IPS-18c (cell line): Measurements from ENCODE around the gene TSPAN17.

Source experiments
- H3K4me3 ChIP-seq: 2 replicates; pipeline ENCODE4 v1.7.0; 2013; ENCODE audit warnings: low read depth, mild to moderate bottlenecking, low read length, moderate library complexity; ENCODE audit not compliant: insufficient read depth
- H3K9me3 ChIP-seq: one replicate; pipeline ENCODE4 v1.6.1; 2013; ENCODE audit warnings: mild to moderate bottlenecking, low read length, moderate library complexity; ENCODE audit not compliant: control insufficient read depth, insufficient read depth

The TSPAN17 gene

DNA sequence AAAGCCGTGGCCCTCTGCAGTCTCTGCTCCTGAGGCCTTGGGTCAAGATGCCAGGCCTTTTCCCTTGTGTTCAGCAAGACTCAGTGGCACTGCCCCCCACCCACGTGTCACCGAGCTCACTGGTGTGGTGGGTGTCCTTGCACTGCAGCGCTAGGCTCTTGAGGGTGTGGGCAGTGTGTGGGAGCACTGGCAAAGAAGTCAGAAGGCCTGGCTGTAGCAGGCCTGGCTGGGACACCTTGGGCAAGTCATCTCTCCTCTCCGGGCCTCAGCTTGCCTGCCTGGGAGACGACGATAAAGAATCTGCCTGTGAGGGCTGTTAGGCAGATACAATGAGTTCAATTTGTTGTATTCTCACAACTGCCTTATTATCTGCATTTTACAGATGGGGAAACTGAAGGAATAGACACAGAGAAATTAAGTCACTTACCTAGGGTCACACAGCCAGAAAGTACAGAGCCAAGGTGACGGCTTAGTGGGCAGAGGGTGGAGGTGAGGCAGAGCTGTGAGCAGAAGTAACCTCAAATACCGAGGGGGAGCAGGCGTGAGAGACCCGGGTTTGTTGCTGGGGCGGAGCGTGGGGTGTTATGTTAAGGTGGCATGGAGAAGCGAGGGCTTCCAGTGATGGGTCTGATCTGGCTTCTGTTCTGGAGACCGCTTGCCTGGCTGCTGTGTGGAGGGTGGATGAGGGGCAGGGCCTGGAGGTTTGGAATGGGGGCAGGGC, 1.4 kb downstream of the TSPAN17 start:
- H3K4me3 ChIP-seq: peak overlapping the region; percentile 94

DNA sequence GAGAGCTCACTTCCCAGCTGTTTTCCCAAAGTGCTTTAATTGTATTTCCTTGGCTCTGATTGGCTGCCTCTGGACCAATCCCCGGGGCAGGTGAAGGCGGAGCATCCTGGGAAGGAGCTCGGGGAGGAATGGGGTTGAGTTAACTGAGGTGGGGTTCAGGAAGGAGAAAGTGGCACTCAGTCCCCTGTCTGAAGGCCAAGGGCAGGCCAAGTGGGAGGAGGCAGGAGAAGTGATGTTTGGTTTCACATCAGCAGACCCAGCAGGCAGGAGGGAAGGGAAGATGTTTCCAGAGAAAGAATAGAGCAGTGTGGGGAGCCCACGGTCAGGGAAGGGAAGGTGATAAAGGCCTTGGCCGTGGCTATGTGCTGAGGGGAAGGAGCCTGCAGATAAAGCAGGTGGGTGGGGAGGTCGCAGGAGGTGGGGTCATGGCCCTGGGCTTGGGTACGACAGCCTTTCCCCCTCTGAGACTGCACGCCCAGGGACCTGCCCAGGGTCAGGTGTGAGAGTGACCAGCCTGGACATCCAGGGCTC, 3.1 kb downstream of the TSPAN17 start:
- peaks cover 2% of the 10 kb centered on the region for H3K9me3 ChIP-seq
- H3K4me3 ChIP-seq: no peak overlapping the region

More for the DNA sequence above, 1.4 kb downstream of the TSPAN17 start:
- H3K9me3 ChIP-seq: peaks cover 2% of the 10 kb centered on the region

DNA sequence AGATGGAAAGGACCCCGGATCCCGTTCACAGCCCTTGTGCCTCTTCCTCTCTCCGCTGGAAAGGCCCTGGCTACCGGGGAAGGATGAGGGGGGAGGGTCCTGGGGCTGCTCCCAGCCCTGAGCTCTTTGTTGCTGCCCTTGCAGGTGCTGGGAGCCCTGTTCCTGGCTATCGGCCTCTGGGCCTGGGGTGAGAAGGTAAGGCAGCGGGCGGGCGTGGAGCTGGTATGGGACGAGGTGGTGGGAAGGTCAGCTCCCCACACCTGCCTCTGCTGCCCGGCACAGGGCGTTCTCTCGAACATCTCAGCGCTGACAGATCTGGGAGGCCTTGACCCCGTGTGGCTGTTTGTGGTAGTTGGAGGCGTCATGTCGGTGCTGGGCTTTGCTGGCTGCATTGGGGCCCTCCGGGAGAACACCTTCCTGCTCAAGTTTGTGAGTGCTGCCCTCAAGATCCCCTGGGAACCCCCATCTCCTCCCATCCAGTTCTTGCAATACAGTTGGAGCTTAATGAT, 4.2 kb downstream of the TSPAN17 start:
- peaks cover 4% of the 10 kb centered on the region for H3K9me3 ChIP-seq
- no peak overlapping the region for H3K4me3 ChIP-seq

DNA sequence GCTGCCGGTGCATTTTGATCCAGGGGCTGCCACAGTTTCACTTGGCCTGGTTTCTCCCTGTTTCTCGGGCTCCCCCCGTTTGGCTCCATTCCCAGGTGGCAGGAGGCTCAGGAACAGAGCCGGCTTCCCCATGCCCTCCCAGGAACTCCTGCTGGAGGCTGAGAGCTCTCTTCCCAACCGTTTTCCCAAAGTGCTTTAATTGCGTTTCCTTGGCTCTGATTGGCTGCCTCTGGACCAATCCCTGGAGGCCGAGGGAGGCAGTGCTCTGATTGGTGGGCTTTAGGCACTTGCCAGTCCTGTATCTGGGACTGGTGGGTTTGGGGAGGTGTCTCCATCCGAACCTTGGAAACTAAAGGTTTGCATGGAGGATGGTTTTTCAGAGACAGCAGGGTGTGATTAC, 4.9 kb downstream of the TSPAN17 start:
- peaks cover 5% of the 10 kb centered on the region for H3K9me3 ChIP-seq
- no peak overlapping the region for H3K4me3 ChIP-seq

DNA sequence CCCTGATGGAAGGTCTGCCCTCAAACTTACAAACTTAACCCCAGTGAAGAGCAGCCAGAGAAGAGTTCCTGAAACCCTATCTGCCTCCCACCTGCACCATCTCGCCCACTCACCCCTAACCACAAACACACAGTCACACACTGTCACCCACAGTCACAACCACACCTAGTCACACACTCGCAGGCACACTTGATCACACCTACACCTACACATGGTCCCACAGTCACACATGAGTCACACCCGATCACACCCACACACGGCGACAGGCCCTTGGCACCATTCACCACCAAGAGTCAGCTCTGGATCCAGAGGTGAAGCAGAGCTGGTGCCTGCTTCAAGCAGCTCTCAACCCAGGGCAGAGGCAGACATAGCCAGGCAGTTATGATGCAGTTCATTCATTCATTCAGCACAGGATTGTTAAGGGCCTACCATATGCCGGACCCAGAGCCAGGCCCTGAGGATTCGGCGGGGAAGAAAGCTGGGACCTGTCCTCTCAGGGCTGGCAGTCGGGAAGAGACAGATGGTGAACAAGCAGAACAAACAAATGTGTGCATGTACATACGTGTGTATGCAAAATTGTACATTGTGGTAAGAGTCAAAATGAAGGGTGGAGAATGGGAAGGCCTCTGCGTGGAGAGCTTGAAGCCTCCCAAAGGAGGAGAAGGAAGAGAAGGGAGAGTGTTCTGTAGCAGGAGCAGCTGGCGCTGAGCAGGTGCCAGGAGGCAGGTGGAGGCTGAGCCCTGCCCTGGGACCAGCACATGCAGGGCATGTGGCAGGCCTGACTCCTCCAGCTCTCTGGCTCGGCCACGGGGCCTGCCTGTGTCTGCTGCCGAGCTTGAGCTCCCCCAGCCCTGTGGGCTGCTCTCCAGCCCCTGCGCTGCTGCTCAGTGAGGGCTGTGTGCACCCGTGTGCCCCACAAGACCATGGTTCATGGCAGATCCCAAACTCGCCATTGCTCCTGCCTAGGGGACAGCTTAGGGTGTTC, 6.4 kb downstream of the TSPAN17 start:
- H3K9me3 ChIP-seq: peaks cover 5% of the 10 kb centered on the region
- no peak overlapping the region for H3K4me3 ChIP-seq

DNA sequence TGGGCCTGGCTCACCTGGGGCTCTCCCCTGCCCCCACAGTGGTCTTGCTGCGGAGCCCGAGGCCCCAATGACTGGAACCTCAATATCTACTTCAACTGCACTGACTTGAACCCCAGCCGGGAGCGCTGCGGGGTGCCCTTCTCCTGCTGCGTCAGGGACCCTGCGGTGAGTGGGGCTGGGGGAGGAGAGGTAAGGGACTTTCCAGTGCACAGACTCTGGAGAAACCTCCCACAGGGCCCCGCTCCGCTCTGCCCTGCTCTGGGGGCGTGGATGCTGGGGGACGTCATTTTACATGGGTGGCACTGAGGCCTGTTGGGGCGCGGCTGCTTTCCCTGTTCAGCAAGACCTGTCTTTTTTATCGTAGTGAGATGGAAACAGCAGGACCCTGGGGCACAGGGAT, 7.6 kb downstream of the TSPAN17 start:
- Histone ChIP-seq H3K9me3 (peaks cover 5% of the 10 kb centered on the region), H3K4me3 (no peak overlapping the region)

DNA sequence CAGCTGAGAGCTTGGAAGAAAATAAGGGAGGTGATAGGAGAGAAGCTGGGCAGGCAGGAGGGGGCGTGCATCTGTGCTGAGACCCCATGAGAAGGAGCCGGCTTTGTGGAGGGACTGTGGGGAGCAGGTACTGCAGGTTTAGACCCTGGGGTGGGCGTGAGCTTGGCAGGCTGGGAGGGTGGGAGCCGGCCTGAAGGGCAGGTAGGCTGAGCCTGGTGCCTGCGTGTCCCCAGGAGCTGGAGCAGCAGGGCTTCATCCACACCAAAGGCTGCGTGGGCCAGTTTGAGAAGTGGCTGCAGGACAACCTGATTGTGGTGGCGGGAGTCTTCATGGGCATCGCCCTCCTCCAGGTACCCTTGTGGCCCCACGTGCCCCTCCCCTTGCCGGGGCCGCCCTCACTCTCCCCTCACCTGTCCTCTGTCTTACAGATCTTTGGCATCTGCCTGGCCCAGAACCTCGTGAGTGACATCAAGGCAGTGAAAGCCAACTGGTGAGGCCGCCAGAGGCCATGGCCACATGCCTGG, 9.2 kb downstream of the TSPAN17 start:
- Histone ChIP-seq H3K4me3 (no peak overlapping the region), H3K9me3 (peaks cover 5% of the 10 kb centered on the region)

DNA sequence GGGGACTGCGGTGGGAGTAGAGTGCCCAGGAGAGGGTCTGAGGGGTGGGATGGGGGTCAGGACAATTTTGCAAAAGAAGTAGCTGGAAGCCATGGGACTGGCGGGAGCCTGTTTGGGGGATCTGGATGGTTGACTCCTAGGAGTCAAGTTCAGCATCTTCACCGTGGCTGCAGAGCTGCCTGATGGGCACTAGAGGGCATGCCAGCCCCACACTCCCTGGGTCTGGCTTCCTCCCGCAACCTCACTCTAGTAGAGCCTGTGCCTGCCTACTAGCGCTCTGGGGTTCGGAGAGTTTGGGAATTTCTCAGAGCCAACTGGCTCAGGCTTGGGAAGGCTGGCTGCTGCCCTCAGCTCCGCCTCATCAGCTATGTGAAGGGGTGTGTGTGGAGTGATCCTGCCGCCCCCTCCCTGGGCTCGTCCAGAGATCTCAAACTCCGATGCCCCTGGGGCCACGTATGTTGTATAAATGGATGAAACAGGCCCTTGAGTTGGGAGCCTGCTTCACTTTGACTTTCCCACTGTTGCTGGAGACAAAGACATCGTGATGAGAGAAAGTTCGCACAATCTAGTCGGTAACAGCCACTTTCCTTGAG, 10.8 kb downstream of the TSPAN17 start:
- H3K9me3 ChIP-seq: peaks cover 5% of the 10 kb centered on the region
- H3K4me3 ChIP-seq: no peak overlapping the region

DNA sequence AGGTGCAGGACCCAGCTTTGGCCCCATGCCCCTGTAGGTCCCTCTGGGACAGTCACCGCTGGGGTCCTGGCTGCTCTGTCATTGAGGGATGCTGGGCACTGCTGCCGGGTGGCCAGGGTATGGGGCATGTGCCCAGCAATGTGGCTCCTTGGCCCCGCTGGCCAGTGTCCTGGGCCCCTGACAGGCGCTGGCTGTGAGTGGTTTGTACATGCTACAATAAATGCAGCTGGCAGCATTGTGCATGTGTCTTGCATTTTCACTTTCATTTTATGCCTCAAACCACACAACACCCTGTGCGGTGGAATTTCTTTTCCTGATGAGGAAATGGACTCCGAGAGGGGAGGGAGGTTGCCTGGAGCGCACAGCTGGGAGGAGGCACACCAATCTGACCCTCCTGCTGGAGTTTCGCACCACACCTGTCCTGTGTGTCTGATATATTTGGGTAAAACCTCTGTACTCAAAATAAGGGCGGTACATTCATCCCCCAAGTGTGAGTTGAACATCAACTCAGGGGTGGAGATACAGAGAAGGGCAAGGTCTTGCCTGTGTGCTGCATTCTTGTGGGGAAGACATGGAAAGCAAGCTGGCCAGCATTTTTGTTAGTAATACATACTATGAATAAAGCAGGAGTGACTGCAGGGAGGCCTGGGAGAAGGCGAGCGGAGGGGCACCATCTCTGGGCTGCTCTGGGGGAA, 11.7 kb downstream of the TSPAN17 start:
- Histone ChIP-seq H3K4me3 (no peak overlapping the region), H3K9me3 (peaks cover 5% of the 10 kb centered on the region)

DNA sequence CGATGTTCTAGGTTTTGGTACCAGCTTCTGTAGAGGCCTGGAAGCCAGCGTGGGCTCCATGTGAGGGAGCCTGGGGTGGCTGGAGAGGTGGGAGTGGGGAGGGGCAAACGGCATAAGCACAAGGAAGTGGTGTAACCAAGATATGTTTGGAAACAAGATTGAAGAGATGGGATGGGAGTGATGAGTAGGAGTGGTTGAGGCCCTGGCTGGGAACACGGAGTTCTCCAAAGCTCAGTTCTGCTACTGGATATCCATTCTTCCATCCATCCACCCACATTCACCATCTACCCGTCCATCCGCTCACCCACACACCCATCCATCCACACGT, 12.2 kb downstream of the TSPAN17 start:
- peaks cover 5% of the 10 kb centered on the region for H3K9me3 ChIP-seq
- H3K4me3 ChIP-seq: no peak overlapping the region

DNA sequence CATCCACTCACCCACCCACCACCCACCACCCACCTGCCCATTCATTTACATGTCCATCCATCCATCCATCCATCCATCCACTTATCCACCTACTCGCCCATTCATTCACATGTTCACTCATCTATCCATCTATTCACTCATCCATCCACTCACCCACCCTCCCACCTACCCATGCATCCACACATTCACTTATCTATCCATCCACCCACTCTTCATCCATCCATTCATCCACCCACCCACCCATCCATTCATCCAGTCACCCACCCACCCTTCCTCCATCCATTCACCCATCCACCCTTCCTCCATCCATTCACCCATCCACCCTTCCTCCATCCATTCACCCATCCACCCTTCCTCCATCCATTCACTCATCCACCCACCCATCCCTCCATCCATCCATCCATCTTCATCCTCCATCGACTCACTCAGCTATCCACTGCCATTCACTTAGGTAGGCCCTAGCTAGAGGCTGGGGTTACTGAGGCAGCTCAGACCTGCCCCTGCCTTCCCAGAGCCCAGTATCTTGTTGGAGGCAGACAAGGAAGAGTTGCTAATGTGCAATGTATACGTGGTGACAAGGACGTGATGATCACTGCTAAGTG, 12.7 kb downstream of the TSPAN17 start:
- peaks cover 5% of the 10 kb centered on the region for H3K9me3 ChIP-seq
- H3K4me3 ChIP-seq: no peak overlapping the region

DNA sequence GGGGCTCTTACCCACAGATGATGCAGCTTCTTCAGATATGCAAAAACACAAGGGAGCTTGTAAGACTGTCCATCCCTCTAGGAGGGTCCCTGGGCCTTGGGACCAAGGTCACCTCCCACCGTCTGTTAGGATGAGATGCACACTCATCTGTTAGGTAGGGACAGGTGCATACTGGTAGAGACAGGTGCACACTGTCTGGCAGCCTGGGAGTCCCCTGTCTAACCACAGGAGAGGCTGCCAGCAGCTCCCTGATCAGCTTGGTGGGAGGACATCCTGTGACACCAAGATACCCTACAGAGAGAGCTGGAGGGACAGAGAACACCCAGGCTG, 13.2 kb downstream of the TSPAN17 start:
- peaks cover 5% of the 10 kb centered on the region for H3K9me3 ChIP-seq

DNA sequence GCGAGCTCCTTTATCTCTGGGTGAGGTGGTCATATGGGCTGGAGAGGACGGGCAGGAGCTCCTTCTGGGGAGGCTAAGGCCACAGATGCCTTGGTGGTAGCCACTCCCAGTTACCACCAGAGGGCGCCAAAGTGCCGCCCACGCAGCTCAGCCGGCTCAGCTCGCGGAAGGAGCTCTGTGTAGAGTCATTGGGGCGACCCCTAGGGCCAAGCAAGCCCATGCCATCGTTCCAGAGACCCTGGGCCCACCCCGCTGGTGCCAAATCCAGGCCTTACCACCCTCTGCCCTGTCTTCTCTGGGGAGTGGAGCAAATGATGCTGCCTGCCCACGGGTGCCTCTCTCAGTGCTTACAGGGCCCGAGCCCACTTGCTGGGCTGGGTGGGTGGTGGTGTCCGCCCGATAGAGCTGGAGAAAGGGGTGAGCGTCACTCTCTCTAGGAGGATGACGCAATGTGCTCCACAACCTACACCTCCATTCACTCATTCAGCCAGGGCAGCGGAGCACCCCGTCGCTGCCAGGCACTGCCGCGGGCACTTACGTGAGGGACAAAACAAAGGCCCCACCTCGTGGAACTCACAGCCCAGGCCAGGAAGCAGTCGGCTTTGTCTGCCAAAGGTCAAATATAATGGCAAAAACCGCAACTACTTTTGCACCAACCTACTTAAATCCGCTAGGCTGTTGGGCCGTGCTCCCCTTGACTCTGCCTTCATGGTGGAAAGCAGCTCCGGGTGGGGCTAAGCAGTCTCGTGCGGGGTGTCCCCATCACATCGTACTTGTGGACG, 13.8 kb downstream of the TSPAN17 start:
- H3K4me3 ChIP-seq: no peak overlapping the region
- H3K9me3 ChIP-seq: peaks cover 5% of the 10 kb centered on the region

More for the DNA sequence above, 13.2 kb downstream of the TSPAN17 start:
- H3K4me3 ChIP-seq: no peak overlapping the region

DNA sequence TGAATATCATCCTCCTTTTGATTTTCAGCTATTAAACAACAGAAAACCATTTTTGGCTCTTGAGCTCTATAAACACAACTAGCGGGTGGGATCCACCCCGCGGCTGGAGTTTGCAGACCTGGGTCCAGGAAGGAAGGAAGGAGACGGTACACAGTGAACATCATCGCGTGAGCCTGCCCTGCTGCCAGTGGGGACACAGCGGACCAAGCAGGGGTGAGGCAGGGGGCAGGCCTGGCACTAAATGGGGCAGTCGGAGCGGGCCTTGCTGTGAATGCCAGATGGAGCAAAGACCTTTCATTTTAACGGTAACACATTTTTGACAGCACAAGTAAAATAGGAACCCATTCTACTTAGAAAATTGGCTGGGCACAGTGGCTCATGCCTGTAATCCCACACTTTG, 14.4 kb downstream of the TSPAN17 start:
- H3K4me3 ChIP-seq: no peak overlapping the region

DNA sequence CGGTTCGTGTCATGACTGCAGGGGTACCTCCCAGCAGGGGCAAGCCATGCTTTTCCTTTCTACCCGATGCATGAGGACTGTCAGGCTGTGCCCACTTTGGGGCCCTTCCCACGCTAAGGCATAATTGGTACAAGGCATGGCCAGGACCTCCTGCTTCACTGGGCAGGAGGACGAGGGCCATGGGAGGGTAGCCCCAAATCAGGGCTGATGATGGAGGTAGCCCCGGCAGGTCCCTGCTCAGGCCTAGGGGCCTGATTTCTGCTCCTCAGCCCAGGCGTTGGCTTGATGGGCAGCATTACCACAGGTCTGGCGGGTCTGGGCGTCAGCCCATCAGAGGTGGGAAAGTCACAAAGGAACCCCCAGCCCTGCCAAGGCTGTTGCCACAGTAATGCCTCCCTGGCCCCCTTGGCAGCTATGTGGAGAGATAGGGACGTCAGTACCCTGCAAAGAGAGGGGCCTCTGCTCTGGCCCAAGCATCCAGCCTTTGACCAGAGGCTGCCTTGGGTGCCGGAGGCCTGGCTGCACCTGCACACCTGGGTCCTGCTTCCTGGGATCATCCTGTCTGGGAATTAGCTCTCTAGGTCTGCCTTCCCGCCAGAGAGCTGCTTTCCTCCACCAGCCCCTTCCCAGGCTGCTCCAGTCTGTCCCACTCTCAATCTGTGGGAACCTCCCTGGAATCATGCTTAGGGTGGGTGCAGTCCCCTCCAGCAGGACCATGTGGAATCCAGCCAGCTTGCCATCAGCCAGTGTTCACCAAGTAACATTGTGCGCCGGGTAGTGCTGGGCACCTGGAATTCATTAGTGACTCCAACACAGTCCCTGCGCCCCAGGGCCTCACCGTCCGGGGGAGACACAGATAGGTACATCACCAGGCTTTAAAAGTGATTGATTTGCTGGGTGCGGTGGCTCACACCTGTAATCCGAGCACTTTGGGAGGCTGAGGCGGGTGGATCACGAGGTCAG, 15.4 kb downstream of the TSPAN17 start:
- Histone ChIP-seq H3K4me3 (no peak overlapping the region), H3K9me3 (peaks cover 3% of the 10 kb centered on the region)

More for the DNA sequence above, 14.4 kb downstream of the TSPAN17 start:
- peaks cover 3% of the 10 kb centered on the region for H3K9me3 ChIP-seq
